Urinary bladder (tissue), 4 donors: ENCODE results near the gene TMEM181. TPM values are rescaled to one million over a fixed set of nuclear protein-coding genes. Genes with fewer than 3 reads are reported as not detected.
A peak's percentile ranks its signal among the peaks of the same experiment; 100 is the strongest.
"Not testable (repeated sequence)": the region's sequence is repeated elsewhere in the genome, so short reads cannot be mapped to it uniquely, and the experiment has no call there.

ENCODE experiments used
- DNase-seq: peaks from one replicate; pipeline ENCODE4 v3.0.0-alpha.2; 2015; ENCODE audit errors: extremely low spot score
- H3K27ac ChIP-seq: one replicate; pipeline ENCODE4 v1.5.1; 2013; ENCODE audit warnings: low read depth, mild to moderate bottlenecking, moderate library complexity
- H3K36me3 ChIP-seq: one replicate; pipeline ENCODE4 v1.6.1; 2013; ENCODE audit warnings: mild to moderate bottlenecking, moderate library complexity; ENCODE audit not compliant: insufficient read depth
- H3K4me1 ChIP-seq: one replicate; pipeline ENCODE4 v1.6.1; 2013; ENCODE audit warnings: mild to moderate bottlenecking, moderate library complexity; ENCODE audit not compliant: insufficient read depth
- H3K4me3 ChIP-seq: one replicate; pipeline ENCODE4 v1.5.1; 2013; ENCODE audit warnings: low read depth, low read length
- WGBS: extraction: QIAGEN DNeasy Blood & Tissue Kit; methylation state at CpG from one replicate; pipeline ENCODE4 v1.1.7; 2013; 5-methylcytosine and 5-hydroxymethylcytosine counted together
- polyA plus RNA-seq: library from polyadenylated mRNA; stranded (reverse); fragments of 200-250 nt; gene quantifications from one replicate; pipeline ENCODE4 v1.2.3, GENCODE V29; 2013
- total RNA-seq: library from RNA; depleted of rRNA; stranded (reverse); fragments of >200 nt; gene quantifications from one replicate; pipeline ENCODE4 v1.2.3, GENCODE V29; 2014
- donor health status: healthy with polysubstance abuse.
- donor health status: healthy.

The TMEM181 gene
- total and polyA plus RNA-seq, 2 donors = 23.8 to 41.4 TPM

GRCh38 chr6:158631678-158632537 lies 72.0 kb downstream of the TMEM181 start:
- H3K4me3 ChIP-seq = no peak overlapping the region
- no peaks in the 10 kb centered on the region for H3K4me1 ChIP-seq
- peak overlapping the region; percentile 84 for H3K27ac ChIP-seq
- no peak for DNase-seq
- WGBS = 32% methylated on average over 19 of the region's 19 CpGs
- peaks cover 2% of the 10 kb centered on the region for H3K36me3 ChIP-seq

- 95% methylated on average over 3 of the region's 3 CpGs for WGBS
- H3K4me1 ChIP-seq, H3K4me3 ChIP-seq, DNase-seq, H3K36me3 ChIP-seq: not testable (repeated sequence)
- peak overlapping the region; percentile 74 for H3K27ac ChIP-seq
Measured at GRCh38 chr6:158632538-158633119, 72.7 kb downstream of the TMEM181 start.

- no peak overlapping the region for H3K27ac ChIP-seq
- DNase-seq = no peak
- 95% methylated on average over 11 of the region's 11 CpGs for WGBS
- peaks cover 2% of the 10 kb centered on the region for H3K36me3 ChIP-seq
- H3K4me3 ChIP-seq = no peak overlapping the region
- H3K4me1 ChIP-seq = no peaks in the 10 kb centered on the region
Measured at GRCh38 chr6:158633127-158633526, 73.2 kb downstream of the TMEM181 start.

GRCh38 chr6:158634695-158635426 lies 75.0 kb downstream of the TMEM181 start:
- no peak overlapping the region for H3K27ac ChIP-seq
- H3K36me3 ChIP-seq = peaks cover 2% of the 10 kb centered on the region
- H3K4me3 ChIP-seq = no peak overlapping the region
- no peaks in the 10 kb centered on the region for H3K4me1 ChIP-seq
- no peak for DNase-seq
- 61% methylated on average over 6 of the region's 6 CpGs for WGBS

GRCh38 chr6:158635427-158636073 lies 75.7 kb downstream of the TMEM181 start:
- 81% methylated on average over 7 of the region's 7 CpGs for WGBS
- H3K4me3 ChIP-seq = no peak overlapping the region
- no peak overlapping the region for H3K27ac ChIP-seq
- DNase-seq = no peak
- peaks cover 2% of the 10 kb centered on the region for H3K36me3 ChIP-seq
- no peaks in the 10 kb centered on the region for H3K4me1 ChIP-seq

- DNase-seq = no peak
- Histone ChIP-seq H3K36me3 (peaks cover 2% of the 10 kb centered on the region), H3K4me3 (no peak overlapping the region), H3K4me1 (no peaks in the 10 kb centered on the region), H3K27ac (no peak overlapping the region)
- WGBS = 92% methylated on average over 8 of the region's 8 CpGs
Measured at GRCh38 chr6:158636778-158637177, 76.9 kb downstream of the TMEM181 start.

GRCh38 chr6:158638324-158638854 lies 78.5 kb downstream of the TMEM181 start:
- Histone ChIP-seq H3K4me3 (no peak overlapping the region), H3K36me3 (no peaks in the 10 kb centered on the region), H3K4me1 (no peaks in the 10 kb centered on the region), H3K27ac (no peak overlapping the region)
- 73% methylated on average over 3 of the region's 3 CpGs for WGBS
- DNase-seq = no peak

- DNase-seq = no peak
- Histone ChIP-seq H3K4me3 (no peak overlapping the region), H3K36me3 (no peaks in the 10 kb centered on the region), H3K4me1 (no peaks in the 10 kb centered on the region), H3K27ac (no peak overlapping the region)
- 87% methylated on average over 5 of the region's 5 CpGs for WGBS
Measured at GRCh38 chr6:158639056-158639455, 79.2 kb downstream of the TMEM181 start.

- DNase-seq = no peak
- H3K4me1 ChIP-seq = no peaks in the 10 kb centered on the region
- H3K36me3 ChIP-seq = no peaks in the 10 kb centered on the region
- H3K27ac ChIP-seq = no peak overlapping the region
- H3K4me3 ChIP-seq = no peak overlapping the region
- WGBS = 79% methylated on average over 2 of the region's 2 CpGs
Measured at GRCh38 chr6:158640519-158640918, 80.6 kb downstream of the TMEM181 start.

- Histone ChIP-seq H3K36me3 (no peaks in the 10 kb centered on the region), H3K27ac (no peak overlapping the region), H3K4me1 (no peaks in the 10 kb centered on the region), H3K4me3 (no peak overlapping the region)
- DNase-seq = no peak
- WGBS = 39% methylated on average over 8 of the region's 8 CpGs
Measured at GRCh38 chr6:158642097-158642601, 82.3 kb downstream of the TMEM181 start.

- under 1% methylated on average over 21 of the region's 21 CpGs for WGBS
- no peaks in the 10 kb centered on the region for H3K36me3 ChIP-seq
- no peak for DNase-seq
- peak overlapping the region; percentile 90 for H3K4me3 ChIP-seq
- peak overlapping the region; percentile 98 for H3K27ac ChIP-seq
- no peaks in the 10 kb centered on the region for H3K4me1 ChIP-seq
Measured at GRCh38 chr6:158643836-158644230, 83.9 kb downstream of the TMEM181 start.

GRCh38 chr6:158644231-158645063 lies 84.6 kb downstream of the TMEM181 start, which contains the start of gene DYNLT1:
Gene DYNLT1 (minus strand): TSS chr6:158644743. CDS start chr6:158644708, 35 bp downstream.
- peak; percentile 89 for DNase-seq
- no peaks in the 10 kb centered on the region for H3K4me1 ChIP-seq
- H3K4me3 ChIP-seq = peak within 1 kb of the TSS; percentile 90
- H3K27ac ChIP-seq = peak within 1 kb of the TSS; percentile 98
- H3K36me3 ChIP-seq = no peaks in the 10 kb centered on the region
- under 1% methylated on average over 81 of the region's 81 CpGs for WGBS
